GM18907 (cell line): ENCODE measurements around the gene ORM1.

Experiments
- ATAC-seq: cut with Tn5 transposase; IDR thresholded peaks from one replicate; pipeline ENCODE4 v1.9.1; 2021; ENCODE audit warnings: mild to moderate bottlenecking, moderate library complexity; ENCODE audit not compliant: unreplicated experiment

Gene ORM1

DNA sequence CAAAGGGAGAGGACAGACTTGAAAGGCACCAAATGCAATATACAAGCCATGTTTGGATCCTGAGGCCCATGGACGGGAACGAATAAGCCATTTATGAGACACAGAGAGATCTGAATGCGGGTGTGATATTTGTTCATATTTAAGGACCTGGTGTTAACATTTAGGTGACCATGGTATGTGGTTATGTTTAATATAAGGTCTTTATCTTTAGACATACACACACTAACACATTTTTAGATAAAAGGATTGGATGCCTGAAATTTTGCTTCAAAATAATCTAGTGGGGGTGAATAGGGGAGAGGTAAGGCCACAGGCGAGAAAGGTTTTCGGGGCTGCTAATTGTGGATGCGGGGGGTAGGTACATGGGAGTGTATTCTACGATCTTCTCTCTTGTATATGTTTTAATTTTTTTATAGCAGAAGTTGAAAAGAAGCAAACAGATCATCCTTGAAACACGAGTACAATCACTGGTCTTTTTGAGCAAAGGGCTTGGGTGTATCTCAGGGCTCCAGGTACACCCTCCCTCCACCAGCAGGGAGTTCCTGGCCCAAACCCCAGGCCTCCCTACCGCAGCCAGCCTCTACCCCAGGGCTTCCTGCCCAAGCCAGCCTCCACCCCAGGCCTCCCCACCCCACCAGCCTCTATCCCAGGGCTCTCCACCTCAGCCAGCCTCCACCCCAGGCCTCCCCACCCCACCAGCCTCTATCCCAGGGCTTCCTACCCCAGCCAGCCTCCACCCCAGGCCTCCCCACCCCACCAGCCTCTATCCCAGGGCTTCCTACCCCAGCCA is 52.7 kb downstream of the ORM1 start:
- ATAC-seq, result no peak
